OCI-LY3 (cell line): ENCODE data around the gene PARD3.

Experiments used
- H2AFZ ChIP-seq: fragments of 200-600, 300-600 bp; shearing (Covaris generic); 2 replicates; pipeline ENCODE4 v1.6.0; 2014; ENCODE audit warnings: antibody characterized with exemption, low read depth, low read length
- H3K27ac ChIP-seq: fragments of 200-600, 300-600 bp; sonication (generic); 2 replicates; pipeline ENCODE4 v1.5.1; 2014; ENCODE audit warnings: mild to moderate bottlenecking, low read length, moderate library complexity, mixed read lengths
- H3K27me3 ChIP-seq: fragments of 200-600, 300-600 bp; sonication (generic); 2 replicates; pipeline ENCODE4 v1.6.1; 2014; ENCODE audit warnings: low read depth, low read length, mixed read lengths
- H3K36me3 ChIP-seq: fragments of 200-600, 300-600 bp; sonication (generic); replicated peaks from 2 replicates; pipeline ENCODE3; 2014; ENCODE audit warnings: low read depth, low read length, mixed read lengths
- H3K4me1 ChIP-seq: fragments of 300-600, 200-600 bp; sonication (generic); 2 replicates; pipeline ENCODE4 v1.6.1; 2014; ENCODE audit warnings: low read length, mixed read lengths
- H3K4me2 ChIP-seq: fragments of 200-600, 300-600 bp; sonication (generic); 2 replicates; pipeline ENCODE4 v1.6.1; 2014; ENCODE audit warnings: low read length, mixed read lengths
- H3K4me3 ChIP-seq: fragments of 300-600, 200-600 bp; sonication (generic); 2 replicates; pipeline ENCODE4 v1.5.1; 2014; ENCODE audit warnings: antibody characterized with exemption, mild to moderate bottlenecking, low read length, moderate library complexity
- H3K79me2 ChIP-seq: fragments of 300-600, 200-600 bp; shearing (Covaris generic); 2 replicates; pipeline ENCODE4 v1.6.1; 2014; ENCODE audit warnings: mild to moderate bottlenecking, low read length, mixed read lengths
- H3K9ac ChIP-seq: fragments of 300-600, 200-600 bp; shearing (Covaris generic); 2 replicates; pipeline ENCODE4 v1.6.0; 2014; ENCODE audit warnings: mild to moderate bottlenecking, low read length, moderate library complexity
- H3K9me3 ChIP-seq: fragments of 200-600, 300-600 bp; shearing (Covaris generic); 2 replicates; pipeline ENCODE4 v1.6.1; 2014; ENCODE audit warnings: low read length, mixed read lengths; ENCODE audit not compliant: insufficient read depth
- H4K20me1 ChIP-seq: fragments of 200-600, 300-600 bp; sonication (generic); 2 replicates; pipeline ENCODE4 v1.6.1; 2016; ENCODE audit warnings: low read length, mixed read lengths; ENCODE audit not compliant: insufficient read depth
- EZH2phosphoT487 ChIP-seq: fragments of 200-600 bp; shearing (Covaris generic); IDR thresholded peaks from 2 replicates; pipeline ENCODE4 v1.6.1; 2018; ENCODE audit warnings: antibody characterized with exemption, mixed run types, low read depth
- TF ChIP-seq, protein P1 (sequence below): fragments of 200-600, 300-600 bp; sonication (generic); IDR thresholded peaks from 2 replicates; pipeline ENCODE4 v1.5.1; 2014; ENCODE audit warnings: antibody characterized with exemption, low read length, low read depth

PARD3 gene

DNA sequence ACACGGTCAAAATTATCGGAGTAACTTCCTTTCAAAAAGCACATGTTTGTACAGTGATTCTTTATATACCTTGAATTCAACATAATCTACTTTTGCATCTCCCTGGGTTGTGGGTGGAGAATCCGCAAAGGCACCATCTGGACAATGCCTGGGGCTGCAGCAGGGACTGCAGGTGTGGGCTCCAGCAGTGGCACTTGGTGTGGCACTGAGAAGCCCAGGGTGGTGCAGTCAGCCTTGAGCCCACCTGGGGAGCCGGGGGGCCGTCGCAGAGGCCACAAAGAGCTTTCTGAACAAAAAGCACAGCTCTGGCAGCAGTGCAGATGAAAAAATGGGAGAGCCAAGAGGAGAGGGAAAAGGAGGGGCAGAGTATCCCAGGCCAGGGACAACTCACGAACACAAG lies 22.2 kb downstream of the PARD3 start:
- TF ChIP-seq, protein P1, sequence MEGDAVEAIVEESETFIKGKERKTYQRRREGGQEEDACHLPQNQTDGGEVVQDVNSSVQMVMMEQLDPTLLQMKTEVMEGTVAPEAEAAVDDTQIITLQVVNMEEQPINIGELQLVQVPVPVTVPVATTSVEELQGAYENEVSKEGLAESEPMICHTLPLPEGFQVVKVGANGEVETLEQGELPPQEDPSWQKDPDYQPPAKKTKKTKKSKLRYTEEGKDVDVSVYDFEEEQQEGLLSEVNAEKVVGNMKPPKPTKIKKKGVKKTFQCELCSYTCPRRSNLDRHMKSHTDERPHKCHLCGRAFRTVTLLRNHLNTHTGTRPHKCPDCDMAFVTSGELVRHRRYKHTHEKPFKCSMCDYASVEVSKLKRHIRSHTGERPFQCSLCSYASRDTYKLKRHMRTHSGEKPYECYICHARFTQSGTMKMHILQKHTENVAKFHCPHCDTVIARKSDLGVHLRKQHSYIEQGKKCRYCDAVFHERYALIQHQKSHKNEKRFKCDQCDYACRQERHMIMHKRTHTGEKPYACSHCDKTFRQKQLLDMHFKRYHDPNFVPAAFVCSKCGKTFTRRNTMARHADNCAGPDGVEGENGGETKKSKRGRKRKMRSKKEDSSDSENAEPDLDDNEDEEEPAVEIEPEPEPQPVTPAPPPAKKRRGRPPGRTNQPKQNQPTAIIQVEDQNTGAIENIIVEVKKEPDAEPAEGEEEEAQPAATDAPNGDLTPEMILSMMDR, result no peak
- no peak for TF ChIP-seq EZH2phosphoT487
- Histone ChIP-seq H3K4me2 (no peak overlapping the region), H3K9ac (no peak overlapping the region), H3K36me3 (no peaks in the 10 kb centered on the region), H3K4me1 (no peaks in the 10 kb centered on the region), H3K27me3 (no peaks in the 10 kb centered on the region), H2AFZ (no peak overlapping the region), H3K79me2 (no peaks in the 10 kb centered on the region), H3K27ac (no peak overlapping the region), H3K9me3 (no peaks in the 10 kb centered on the region), H3K4me3 (no peak overlapping the region), H4K20me1 (no peaks in the 10 kb centered on the region)

- Histone ChIP-seq H3K27ac (no peak overlapping the region), H3K4me3 (no peak overlapping the region), H3K79me2 (no peaks in the 10 kb centered on the region), H3K9me3 (no peaks in the 10 kb centered on the region), H3K36me3 (no peaks in the 10 kb centered on the region), H3K9ac (no peak overlapping the region), H3K4me2 (no peak overlapping the region), H3K4me1 (no peaks in the 10 kb centered on the region), H2AFZ (no peak overlapping the region), H4K20me1 (no peaks in the 10 kb centered on the region), H3K27me3 (no peaks in the 10 kb centered on the region)
- TF ChIP-seq EZH2phosphoT487, result no peak
- TF ChIP-seq, protein P1, result no peak
These were observed 23.1 kb downstream of the PARD3 start for GRCh38 chr10:34791947-34792346.

DNA sequence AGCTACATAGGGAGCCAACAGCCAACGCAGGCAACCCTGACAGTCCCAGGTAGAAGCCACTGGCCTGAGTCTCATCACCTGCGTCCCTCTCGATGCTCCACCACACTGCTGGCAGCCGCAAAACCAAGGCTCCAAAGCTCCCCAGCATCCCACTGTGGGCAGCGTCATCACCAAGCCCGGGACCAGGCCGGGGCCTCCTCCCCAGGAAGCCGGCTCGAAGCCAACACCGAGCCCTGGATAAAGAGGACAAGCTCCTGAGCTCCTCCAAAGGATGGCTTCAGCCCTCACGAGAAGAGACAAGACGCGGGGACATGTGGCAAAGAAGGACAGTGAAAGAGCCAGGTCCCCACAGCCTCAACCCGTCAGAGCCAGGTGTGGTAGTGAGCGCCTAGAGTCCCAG lies 23.9 kb downstream of the PARD3 start:
- Histone ChIP-seq H3K4me3 (no peak overlapping the region), H3K9me3 (no peaks in the 10 kb centered on the region), H3K36me3 (no peaks in the 10 kb centered on the region), H3K9ac (no peak overlapping the region), H3K4me2 (no peak overlapping the region), H3K27me3 (no peaks in the 10 kb centered on the region), H3K4me1 (no peaks in the 10 kb centered on the region), H3K27ac (no peak overlapping the region), H3K79me2 (no peaks in the 10 kb centered on the region), H2AFZ (no peak overlapping the region), H4K20me1 (no peaks in the 10 kb centered on the region)
- TF ChIP-seq EZH2phosphoT487, result no peak
- TF ChIP-seq, protein P1, result no peak

DNA sequence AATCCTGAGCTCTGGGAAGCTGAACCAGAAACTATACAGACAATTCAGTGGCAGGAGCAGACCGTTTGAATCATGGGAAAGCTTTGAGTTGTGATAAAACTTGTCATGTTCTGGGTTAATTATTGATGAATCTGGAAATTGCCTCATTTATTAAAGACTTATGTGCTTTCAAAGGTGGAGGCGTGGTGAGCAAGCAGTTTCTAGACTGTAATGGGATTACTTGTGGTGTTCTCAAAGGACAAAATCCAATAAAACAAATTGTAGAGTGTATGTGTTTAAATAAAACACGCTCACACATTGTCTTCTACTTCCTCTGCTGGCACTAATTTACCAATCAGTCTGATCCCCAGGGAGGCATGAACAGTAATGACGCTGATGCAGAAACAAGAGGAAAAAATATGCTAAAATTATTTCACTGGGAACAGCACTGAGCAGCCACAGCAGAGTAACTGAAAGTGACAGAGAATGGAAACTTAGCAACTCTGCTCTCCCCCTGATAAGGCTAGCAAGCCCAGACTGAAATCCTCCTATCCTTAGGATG lies 25.1 kb downstream of the PARD3 start:
- no peaks in the 10 kb centered on the region for H3K79me2 ChIP-seq
- no peaks in the 10 kb centered on the region for H3K4me1 ChIP-seq
- no peak overlapping the region for H3K9ac ChIP-seq
- no peak overlapping the region for H3K4me3 ChIP-seq
- H2AFZ ChIP-seq, result no peak overlapping the region
- H3K36me3 ChIP-seq, result no peaks in the 10 kb centered on the region
- H3K9me3 ChIP-seq, result no peaks in the 10 kb centered on the region
- no peak overlapping the region for H3K4me2 ChIP-seq
- H4K20me1 ChIP-seq, result no peaks in the 10 kb centered on the region
- TF ChIP-seq, protein P1, result no peak
- no peak for TF ChIP-seq EZH2phosphoT487
- H3K27me3 ChIP-seq, result no peaks in the 10 kb centered on the region
- H3K27ac ChIP-seq, result no peak overlapping the region
